GM12872 (cell line): ENCODE results near the gene FAM83G.

Experiments used
- TF ChIP-seq, protein P1 (sequence below): IDR thresholded peaks from 3 replicates; pipeline ENCODE4 v1.5.1; 2011; ENCODE audit warnings: low read depth, mild to moderate bottlenecking, low read length, moderate library complexity; ENCODE audit not compliant: insufficient read depth

Gene FAM83G

DNA sequence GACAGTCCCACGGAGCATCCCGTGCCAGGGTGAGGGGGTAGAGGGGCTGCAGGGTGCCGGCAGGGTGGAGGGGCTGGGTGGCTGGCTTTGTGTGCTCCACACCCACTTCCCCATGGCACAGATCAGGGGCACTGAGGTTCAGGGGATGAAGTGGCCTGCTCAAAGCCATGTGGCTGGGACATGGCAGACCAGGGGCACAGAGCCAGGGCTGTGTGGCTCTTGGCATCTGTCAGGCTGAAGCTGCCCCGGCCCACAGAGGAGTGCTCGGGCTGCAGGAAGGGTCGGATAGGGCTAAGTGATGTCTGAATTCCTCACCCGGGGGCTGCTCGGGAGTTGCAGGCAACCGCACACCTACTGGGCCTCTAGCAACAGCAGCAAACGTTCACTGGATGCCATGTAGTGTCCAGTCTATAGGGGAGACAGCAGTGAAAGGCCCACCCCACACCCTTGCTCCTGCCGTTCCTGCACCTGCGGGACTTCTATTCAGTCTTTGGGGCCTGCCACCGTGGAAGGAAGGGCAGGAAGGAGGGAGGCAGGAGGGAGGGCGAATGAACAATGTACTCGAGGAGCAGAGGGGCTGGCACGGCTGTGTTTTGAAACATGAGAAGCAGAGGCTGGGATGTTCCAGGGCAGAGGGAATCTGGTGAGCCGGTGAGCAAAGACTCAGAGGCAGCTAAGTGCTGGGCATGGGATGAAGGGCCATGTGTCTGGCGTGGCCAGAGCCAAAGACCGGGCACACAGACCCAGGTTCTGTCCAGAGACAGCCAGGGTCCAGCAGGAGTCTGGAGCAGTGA, 37.5 kb downstream of the FAM83G start:
- TF ChIP-seq, protein P1, sequence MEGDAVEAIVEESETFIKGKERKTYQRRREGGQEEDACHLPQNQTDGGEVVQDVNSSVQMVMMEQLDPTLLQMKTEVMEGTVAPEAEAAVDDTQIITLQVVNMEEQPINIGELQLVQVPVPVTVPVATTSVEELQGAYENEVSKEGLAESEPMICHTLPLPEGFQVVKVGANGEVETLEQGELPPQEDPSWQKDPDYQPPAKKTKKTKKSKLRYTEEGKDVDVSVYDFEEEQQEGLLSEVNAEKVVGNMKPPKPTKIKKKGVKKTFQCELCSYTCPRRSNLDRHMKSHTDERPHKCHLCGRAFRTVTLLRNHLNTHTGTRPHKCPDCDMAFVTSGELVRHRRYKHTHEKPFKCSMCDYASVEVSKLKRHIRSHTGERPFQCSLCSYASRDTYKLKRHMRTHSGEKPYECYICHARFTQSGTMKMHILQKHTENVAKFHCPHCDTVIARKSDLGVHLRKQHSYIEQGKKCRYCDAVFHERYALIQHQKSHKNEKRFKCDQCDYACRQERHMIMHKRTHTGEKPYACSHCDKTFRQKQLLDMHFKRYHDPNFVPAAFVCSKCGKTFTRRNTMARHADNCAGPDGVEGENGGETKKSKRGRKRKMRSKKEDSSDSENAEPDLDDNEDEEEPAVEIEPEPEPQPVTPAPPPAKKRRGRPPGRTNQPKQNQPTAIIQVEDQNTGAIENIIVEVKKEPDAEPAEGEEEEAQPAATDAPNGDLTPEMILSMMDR = no peak

DNA sequence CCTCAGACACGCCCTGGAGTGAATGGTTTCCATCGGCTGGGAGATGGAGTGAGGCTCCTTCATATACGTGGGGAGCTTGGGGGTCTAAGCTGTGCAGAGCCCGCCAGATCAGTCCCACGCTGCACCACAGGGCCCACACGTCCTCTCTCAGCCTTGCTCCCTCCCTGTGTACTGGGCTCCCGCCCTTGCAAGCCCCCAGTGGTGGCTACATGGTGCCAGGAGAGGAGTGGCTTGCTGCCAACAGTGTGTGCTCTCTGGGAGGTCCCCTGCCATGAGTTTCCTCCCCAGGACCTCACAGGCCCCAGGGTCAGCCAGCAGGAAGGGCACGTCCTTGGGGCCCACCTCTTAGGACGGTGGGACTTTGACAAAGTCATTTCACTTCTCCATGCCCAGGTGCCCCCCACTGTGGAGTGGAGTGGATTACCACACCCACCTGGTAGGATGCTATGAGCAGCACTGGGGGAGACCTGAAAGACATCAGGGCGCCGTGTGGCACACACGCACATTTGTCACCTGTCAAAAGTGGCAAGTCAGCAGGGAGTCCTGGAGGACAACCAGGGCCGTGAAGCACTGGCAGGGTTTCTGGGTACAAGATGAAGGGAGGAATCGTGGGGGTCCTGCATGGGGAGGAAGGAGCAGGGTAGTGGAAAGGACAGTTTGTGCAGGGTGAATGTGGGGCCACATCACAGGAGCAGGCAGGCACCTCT, 38.9 kb downstream of the FAM83G start:
- TF ChIP-seq, protein P1 = no peak

DNA sequence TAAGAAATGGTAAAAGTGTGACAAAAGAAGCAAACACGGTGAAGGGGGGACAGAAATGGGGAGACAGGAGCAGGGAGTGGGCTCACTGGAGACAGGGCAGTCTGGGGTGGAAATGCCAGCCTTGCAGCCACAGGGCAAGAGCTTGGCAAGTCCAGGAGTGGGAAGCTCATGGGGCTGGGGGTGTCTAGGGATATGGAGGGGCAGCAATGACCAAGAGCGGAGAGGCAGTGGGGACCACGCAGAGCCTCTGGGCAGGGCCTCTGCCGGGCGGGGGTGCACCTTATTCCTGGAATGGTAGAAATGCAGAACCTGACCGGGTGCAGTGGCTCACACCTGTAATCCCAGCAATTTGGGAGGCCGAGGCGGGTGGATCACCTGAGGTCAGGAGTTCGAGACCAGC, 40.0 kb downstream of the FAM83G start:
- TF ChIP-seq, protein P1 = no peak

DNA sequence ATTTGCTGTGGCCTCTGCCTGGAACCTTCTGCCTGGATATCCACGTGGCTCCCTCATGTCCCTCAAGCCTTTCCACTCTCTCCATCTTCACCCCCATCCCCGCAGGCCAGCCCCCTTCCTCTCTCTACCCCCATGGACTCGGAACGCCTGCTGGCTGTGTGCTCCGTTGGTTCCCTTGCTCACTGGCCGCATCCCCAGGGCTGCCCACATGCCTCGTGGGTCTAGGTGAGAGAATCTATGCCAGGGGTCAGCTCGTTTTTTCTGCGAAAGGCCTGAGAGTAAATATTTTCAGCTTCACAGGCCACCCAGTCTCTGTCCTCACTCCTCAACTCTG, 40.6 kb downstream of the FAM83G start:
- TF ChIP-seq, protein P1 = no peak

DNA sequence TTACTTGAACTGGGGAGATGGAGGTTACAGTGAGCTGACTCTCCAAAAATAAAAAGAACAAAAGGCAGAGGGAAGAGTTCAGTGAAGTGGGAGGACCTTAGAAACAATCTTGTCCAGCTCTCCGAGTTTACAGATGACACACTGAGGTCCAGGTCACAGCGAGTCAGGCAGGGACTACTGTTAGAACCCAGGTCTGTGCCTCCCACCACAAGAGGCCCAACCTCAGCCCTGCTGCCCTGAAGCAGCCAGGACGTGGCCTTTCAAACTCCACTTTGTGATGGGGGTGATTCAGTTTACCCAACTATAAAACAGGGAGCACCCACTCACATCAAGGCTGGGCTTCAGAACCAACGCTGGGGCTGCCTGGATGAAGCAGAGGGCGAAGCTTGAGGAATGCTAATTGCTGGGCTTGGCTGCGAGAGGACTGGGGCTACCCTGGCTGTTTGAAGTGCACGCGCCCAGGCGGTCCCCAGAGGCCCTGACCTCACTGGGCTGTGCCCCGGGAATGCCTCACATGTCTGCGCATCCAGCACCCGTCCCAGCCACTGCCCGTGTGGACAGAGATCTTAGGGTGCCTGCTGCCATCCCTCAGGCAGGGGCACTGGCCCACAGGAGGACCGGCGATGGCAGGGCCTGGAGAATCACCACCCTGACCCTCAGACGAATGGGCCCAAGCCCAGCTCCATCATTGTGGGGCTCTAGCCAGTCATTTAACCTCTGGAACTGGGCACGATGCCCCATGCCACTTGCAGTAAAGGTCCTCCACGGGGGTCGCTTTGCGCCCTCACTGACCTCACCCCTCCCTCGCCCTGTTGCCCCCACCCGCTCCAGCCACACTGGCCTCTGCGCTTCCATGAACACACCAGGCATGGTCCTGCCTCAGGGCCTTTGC, 41.2 kb downstream of the FAM83G start:
- TF ChIP-seq, protein P1 = no peak

DNA sequence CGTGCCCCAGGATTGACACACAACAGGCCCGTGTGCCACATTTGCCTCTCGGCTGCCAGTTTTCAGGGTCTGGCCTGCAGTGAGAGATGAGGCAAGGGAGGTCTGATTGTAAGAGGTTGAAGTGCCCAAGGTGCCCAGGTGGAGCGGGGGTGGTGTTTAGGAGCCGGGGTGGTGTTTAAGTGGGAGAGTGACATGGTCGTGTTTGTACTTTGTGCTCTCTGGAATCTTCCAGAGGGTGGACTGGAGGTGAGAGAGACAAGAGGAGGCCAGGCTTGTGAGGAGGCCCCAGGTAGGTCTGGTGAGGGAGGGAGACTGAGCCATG, 42.1 kb downstream of the FAM83G start:
- TF ChIP-seq, protein P1 = no peak
